GM12878 (cell line): Measurements from ENCODE around the gene RAD51B. TPM values are rescaled to one million over a fixed set of nuclear protein-coding genes. Genes with fewer than 3 reads are reported as not detected.
A peak's percentile ranks its signal among the peaks of the same experiment; 100 is the strongest.

ENCODE experiments used
- ATF7 ChIP-seq: fragments of 450-650 bp; IDR thresholded peaks from 2 replicates; pipeline ENCODE4 v1.6.1; 2016; ENCODE audit warnings: low read depth, mild to moderate bottlenecking
- CEBPB ChIP-seq, 2 experiments: fragments of 150-350 bp in 1 of 2; IDR thresholded peaks; 2 replicates each; pipeline ENCODE4 v1.6.1; 2012 to 2014; ENCODE audit warnings: low read depth in 2 of 2, low read length in 2 of 2, borderline replicate concordance in 1 of 2, inconsistent platforms in 1 of 2
- CTCF ChIP-seq, 3 experiments: IDR thresholded peaks in 2 of 3; conservative IDR thresholded peaks in 1 of 3; 2 replicates each; pipeline ENCODE4 v1.5.1; 2011; ENCODE audit warnings: low read depth in 3 of 3, low read length in 3 of 3, mild to moderate bottlenecking in 3 of 3, control low read depth in 2 of 3, moderate library complexity in 2 of 3, inconsistent platforms in 1 of 3, mixed read lengths in 1 of 3; ENCODE audit not compliant: control insufficient read depth in 2 of 3, insufficient read depth in 1 of 3; ENCODE audit errors: extremely low read depth in 1 of 3
- IKZF2 ChIP-seq, 2 experiments: fragments of 450-650 bp; IDR thresholded peaks; 2 replicates each; pipeline ENCODE4 v1.6.1; 2017; ENCODE audit warnings: mild to moderate bottlenecking in 2 of 2, moderate library complexity in 2 of 2
- KAT2A ChIP-seq: conservative IDR thresholded peaks from 2 replicates; pipeline ENCODE4 v1.6.1; 2011; ENCODE audit warnings: low read depth, low read length; ENCODE audit not compliant: control insufficient read depth
- KDM1A ChIP-seq: fragments of 200-600 bp; sonication (generic); IDR thresholded peaks from 2 replicates; pipeline ENCODE4 v1.6.1; 2016; ENCODE audit warnings: borderline replicate concordance
- RAD21 ChIP-seq: IDR thresholded peaks from 2 replicates; pipeline ENCODE4 v1.6.1; 2011; ENCODE audit warnings: mild to moderate bottlenecking, low read depth, low read length, moderate library complexity; ENCODE audit not compliant: insufficient read depth
- SIN3A ChIP-seq: IDR thresholded peaks from 2 replicates; pipeline ENCODE4 v1.6.1; 2012; ENCODE audit warnings: low read depth, low read length, improper control_type of control experiment
- SMAD5 ChIP-seq: IDR thresholded peaks from 2 replicates; pipeline ENCODE4 v1.6.1; 2016; ENCODE audit warnings: antibody characterized with exemption, low read depth
- TAF1 ChIP-seq: IDR thresholded peaks from 2 replicates; pipeline ENCODE4 v1.6.1; 2011; ENCODE audit warnings: mild to moderate bottlenecking, low read depth, low read length, borderline replicate concordance
- USF1 ChIP-seq: IDR thresholded peaks from 2 replicates; pipeline ENCODE4 v1.6.1; 2011; ENCODE audit warnings: borderline replicate concordance, low read depth, mild to moderate bottlenecking, moderate library complexity, mixed read lengths, low read length; ENCODE audit not compliant: insufficient read depth; ENCODE audit errors: extremely low read length
- ZBTB40 ChIP-seq: fragments of 450-650 bp; IDR thresholded peaks from 2 replicates; pipeline ENCODE4 v1.6.1; 2016; ENCODE audit warnings: mild to moderate bottlenecking, moderate library complexity, borderline replicate concordance
- ZNF207 ChIP-seq: fragments of 450-650 bp; IDR thresholded peaks from 2 replicates; pipeline ENCODE4 v1.6.1; 2014; ENCODE audit warnings: antibody characterized with exemption, mild to moderate bottlenecking, borderline replicate concordance
- ZNF592 ChIP-seq: fragments of 450-650 bp; IDR thresholded peaks from 2 replicates; pipeline ENCODE4 v1.6.1; 2017; ENCODE audit warnings: mild to moderate bottlenecking, moderate library complexity
- ZSCAN29 ChIP-seq: fragments of 450-650 bp; IDR thresholded peaks from 2 replicates; pipeline ENCODE4 v1.6.1; 2017; ENCODE audit warnings: mild to moderate bottlenecking, moderate library complexity
- ZZZ3 ChIP-seq: IDR thresholded peaks from 2 replicates; pipeline ENCODE4 v1.6.1; 2011; ENCODE audit warnings: low read depth; ENCODE audit not compliant: control insufficient read depth, insufficient read length
- polyA plus RNA-seq, 11 experiments: library from polyadenylated mRNA; depleted of rRNA in 4 of 11; unstranded in 6 of 11; stranded (reverse) in 5 of 11; fragments of >200 nt; fragmentation: Nextera tagmentation in 4 of 11; fragmentation: Illumina TruSeq in 1 of 11; extraction: Ambion mirVana in 4 of 11; extraction: Trizol in 1 of 11; gene quantifications; 1 replicate in 1 of 11; 2 replicates in 10 of 11; pipeline versions ENCODE4 v1.2.1 to v1.2.3, GENCODE V29; 2011 to 2016; ENCODE audit warnings: inconsistent platforms in 2 of 11, missing spikeins in 2 of 11, low read depth in 1 of 11
- total RNA-seq, 4 experiments: library from RNA; depleted of rRNA in 3 of 4; stranded (reverse); fragments of >200 nt in 3 of 4; fragmentation: Illumina TruSeq in 1 of 4; extraction: Trizol in 1 of 4; gene quantifications; 2 replicates each; pipeline versions ENCODE4 v1.2.1 to v1.2.3, GENCODE V29; 2013 to 2021

The RAD51B gene
- total and polyA plus RNA-seq, 10 of the 15 experiments (the other 5 are each of a cell fraction or from before 2014, with no cell fraction given), result 9.8 to 26.8 (median 21.3) TPM

GRCh38 chr14:68020999-68021663, 201.6 kb downstream of the RAD51B start (continued):
- TF ChIP-seq ZNF592 (peak; percentile 59; the same call in 1 of the 2 replicates), ZSCAN29 (no peak), KDM1A (no peak), USF1 (no peak), IKZF2 (IDR thresholded peaks at IDR 0.05) (peak; percentile 78 to 79; a peak in 2 of 4 replicates), CEBPB (IDR thresholded peaks at IDR 0.05; ENCODE audit: borderline replicate concordance in 1 of 2, low read depth in 2 of 2, low read length in 2 of 2) (no peak), SIN3A (no peak), ATF7 (peak; percentile 66), SMAD5 (no peak), RAD21 (no peak), ZBTB40 (no peak; the same call in 1 of the 2 replicates), KAT2A (no peak), ZNF207 (no peak), TAF1 (no peak), CTCF (IDR thresholded peaks at IDR 0.05 in 2 of 3, conservative IDR thresholded peaks at IDR 0.05 in 1 of 3; ENCODE audit: control insufficient read depth in 2 of 3, extremely low read depth in 1 of 3, insufficient read depth in 1 of 3, low read depth in 3 of 3, low read length in 3 of 3) (no peak), ZZZ3 (no peak)
